Measurements from ENCODE around the gene NOP9. TPM values are rescaled to one million over a fixed set of nuclear protein-coding genes. Genes with fewer than 3 reads are reported as not detected.

Gene NOP9
- total RNA-seq, 4 donors from 2014 or later, result 19.8 to 31.2 (median 21.2) TPM

DNA sequence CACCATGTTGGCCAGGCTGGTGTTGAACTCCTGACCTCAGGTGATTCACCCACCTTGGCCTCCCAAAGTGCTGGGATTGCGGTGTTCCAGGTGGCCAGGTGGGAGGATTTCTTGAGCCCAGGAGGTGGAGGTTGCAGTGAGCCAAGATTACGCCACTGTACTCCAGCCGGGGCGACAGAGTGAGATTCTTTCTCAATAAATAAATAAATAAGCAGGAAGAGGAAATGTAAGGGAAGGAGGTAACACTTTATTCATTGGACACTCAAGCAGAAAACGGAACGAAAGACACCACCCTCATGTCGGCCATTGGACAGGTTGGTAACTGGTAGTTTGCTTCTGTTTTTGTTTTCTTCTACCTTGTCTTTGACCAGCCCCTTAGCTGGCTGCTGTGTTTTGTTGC, 55.4 kb downstream of the NOP9 start:
- Histone ChIP-seq H3K27ac (no peak overlapping the region), H3K9me3 (no peaks in the 10 kb centered on the region), H3K27me3 (no peaks in the 10 kb centered on the region), H3K36me3 (no peaks in the 10 kb centered on the region), H3K4me1 (no peaks in the 10 kb centered on the region), H3K4me3 (no peak overlapping the region)
- WGBS, result 87% methylated on average over 7 of the region's 7 CpGs
- no peak for DNase-seq (ENCODE audit: low spot score in 2 of 2)
- TF ChIP-seq POLR2AphosphoS5 (IDR thresholded peaks at IDR 0.05) (no peak), EP300 (IDR thresholded peaks at IDR 0.05) (no peak), POLR2A (IDR thresholded peaks at IDR 0.05) (no peak)
- TF ChIP-seq, protein P1, sequence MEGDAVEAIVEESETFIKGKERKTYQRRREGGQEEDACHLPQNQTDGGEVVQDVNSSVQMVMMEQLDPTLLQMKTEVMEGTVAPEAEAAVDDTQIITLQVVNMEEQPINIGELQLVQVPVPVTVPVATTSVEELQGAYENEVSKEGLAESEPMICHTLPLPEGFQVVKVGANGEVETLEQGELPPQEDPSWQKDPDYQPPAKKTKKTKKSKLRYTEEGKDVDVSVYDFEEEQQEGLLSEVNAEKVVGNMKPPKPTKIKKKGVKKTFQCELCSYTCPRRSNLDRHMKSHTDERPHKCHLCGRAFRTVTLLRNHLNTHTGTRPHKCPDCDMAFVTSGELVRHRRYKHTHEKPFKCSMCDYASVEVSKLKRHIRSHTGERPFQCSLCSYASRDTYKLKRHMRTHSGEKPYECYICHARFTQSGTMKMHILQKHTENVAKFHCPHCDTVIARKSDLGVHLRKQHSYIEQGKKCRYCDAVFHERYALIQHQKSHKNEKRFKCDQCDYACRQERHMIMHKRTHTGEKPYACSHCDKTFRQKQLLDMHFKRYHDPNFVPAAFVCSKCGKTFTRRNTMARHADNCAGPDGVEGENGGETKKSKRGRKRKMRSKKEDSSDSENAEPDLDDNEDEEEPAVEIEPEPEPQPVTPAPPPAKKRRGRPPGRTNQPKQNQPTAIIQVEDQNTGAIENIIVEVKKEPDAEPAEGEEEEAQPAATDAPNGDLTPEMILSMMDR (IDR thresholded peaks at IDR 0.05), result no peak

DNA sequence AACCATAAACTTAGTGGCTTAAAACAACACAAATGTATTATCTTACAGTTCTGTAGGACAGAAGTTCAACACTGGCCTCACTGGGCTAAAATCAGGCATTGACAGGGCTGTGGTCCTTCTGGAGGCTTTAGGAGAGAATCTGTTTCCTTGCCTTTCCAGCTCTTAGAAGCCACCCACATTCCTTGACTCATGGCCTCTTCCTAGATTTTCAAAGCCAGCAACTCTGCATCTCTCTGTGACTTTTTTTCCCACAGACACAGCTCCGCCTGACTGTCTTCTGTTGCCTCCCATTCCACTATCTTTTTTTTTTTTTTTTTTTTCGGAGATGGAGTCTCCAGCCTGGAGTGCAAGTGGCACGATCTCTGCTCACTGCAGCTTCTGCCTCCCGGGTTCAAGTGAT, 56.6 kb downstream of the NOP9 start:
- H3K27ac ChIP-seq, result no peak overlapping the region
- no peaks in the 10 kb centered on the region for H3K9me3 ChIP-seq
- no peaks in the 10 kb centered on the region for H3K4me1 ChIP-seq
- H3K36me3 ChIP-seq, result no peaks in the 10 kb centered on the region
- no peaks in the 10 kb centered on the region for H3K27me3 ChIP-seq
- no peak overlapping the region for H3K4me3 ChIP-seq
- no peak for DNase-seq (ENCODE audit: low spot score in 2 of 2)
- no peak for TF ChIP-seq POLR2A (IDR thresholded peaks at IDR 0.05)
- TF ChIP-seq EP300 (IDR thresholded peaks at IDR 0.05), result no peak
- no peak for TF ChIP-seq POLR2AphosphoS5 (IDR thresholded peaks at IDR 0.05)
- TF ChIP-seq, protein P1 (IDR thresholded peaks at IDR 0.05), result no peak
- WGBS, result 99% methylated on average over 4 of the region's 4 CpGs

Other genes with a start within 250 kb of the NOP9 start
- 10 to 100 TPM in 1 of 4 donors, 1 to 10 TPM in 3; 5.9 to 11.2 (median 7.7) TPM for gene CARMIL3, start 247.8 kb upstream of the NOP9 start, total RNA-seq
- gene CPNE6, start 228.3 kb upstream of the NOP9 start, total RNA-seq, result not detected
- 10 to 100 TPM in 3 of 4 donors, 1 to 10 TPM in 1; 9.2 to 25.1 (median 14.4) TPM for gene PCK2, start 205.5 kb upstream of the NOP9 start, total RNA-seq
- 10 to 100 TPM; 64.2 to 71.7 (median 68.3) TPM for gene DCAF11, start 185.1 kb upstream of the NOP9 start, total RNA-seq
- 1 to 10 TPM; 2.2 to 2.9 (median 2.3) TPM for gene NRL, start 184.9 kb upstream of the NOP9 start, total RNA-seq
- gene FITM1, start 169.2 kb upstream of the NOP9 start, total RNA-seq, result 1 to 10 TPM in 3 of 4 donors, not detected in 1; 1.7 to 3.4 (median 2.3) TPM
- 100 to 1,000 TPM in 2 of 4 donors, 10 to 100 TPM in 2; 72.3 to 113 (median 91.1) TPM for gene PSME1, start 163.7 kb upstream of the NOP9 start, total RNA-seq
- 10 to 100 TPM; 10.9 to 22.0 (median 14.1) TPM for gene EMC9, start 158.3 kb upstream of the NOP9 start, total RNA-seq
- gene PSME2, start 153.2 kb upstream of the NOP9 start, total RNA-seq, result 10 to 100 TPM; 39.3 to 75.2 (median 47.0) TPM
- gene RNF31, start 152.4 kb upstream of the NOP9 start, total RNA-seq, result 10 to 100 TPM; 62.3 to 97.2 (median 70.6) TPM
- gene IRF9, start 138.6 kb upstream of the NOP9 start, total RNA-seq, result 10 to 100 TPM; 31.1 to 45.2 (median 37.5) TPM
- 10 to 100 TPM in 2 of 4 donors, 1 to 10 TPM in 2; 2.5 to 17.2 (median 10.2) TPM for gene REC8, start 127.8 kb upstream of the NOP9 start, total RNA-seq
- 10 to 100 TPM; 43.0 to 90.5 (median 58.0) TPM for gene IPO4, start 111.0 kb upstream of the NOP9 start, total RNA-seq
- 10 to 100 TPM; 38.1 to 58.3 (median 53.4) TPM for gene TM9SF1, start 104.4 kb upstream of the NOP9 start, total RNA-seq
- not detected for gene TSSK4, start 94.2 kb upstream of the NOP9 start, total RNA-seq
- 10 to 100 TPM; 47.2 to 86.3 (median 63.6) TPM for gene CHMP4A, start 86.4 kb upstream of the NOP9 start, total RNA-seq
- gene MDP1, start 83.8 kb upstream of the NOP9 start, total RNA-seq, result 10 to 100 TPM; 10.9 to 18.2 (median 11.5) TPM
- gene NEDD8, start 67.5 kb upstream of the NOP9 start, total RNA-seq, result 100 to 1,000 TPM in 3 of 4 donors, 10 to 100 TPM in 1; 54.7 to 137 (median 104) TPM
- 10 to 100 TPM; 25.4 to 49.7 (median 47.8) TPM for gene GMPR2, start 66.9 kb upstream of the NOP9 start, total RNA-seq
- 10 to 100 TPM; 43.0 to 61.0 (median 54.3) TPM for gene TINF2, start 57.2 kb upstream of the NOP9 start, total RNA-seq
- gene TGM1, start 36.7 kb upstream of the NOP9 start, total RNA-seq, result 100 to 1,000 TPM; 127 to 144 (median 130) TPM
- gene RABGGTA, start 28.3 kb upstream of the NOP9 start, total RNA-seq, result 10 to 100 TPM; 50.4 to 65.9 (median 53.1) TPM
- gene DHRS1, start 70 bp upstream of the NOP9 start, total RNA-seq, result 100 to 1,000 TPM in 1 of 4 donors, 10 to 100 TPM in 3; 49.0 to 101 (median 82.1) TPM
- gene CIDEB, start 8.1 kb downstream of the NOP9 start, total RNA-seq, result 10 to 100 TPM; 23.4 to 32.7 (median 31.7) TPM
- gene LTB4R2, start 10.3 kb downstream of the NOP9 start, total RNA-seq, result 100 to 1,000 TPM; 131 to 184 (median 156) TPM
- gene LTB4R, start 11.7 kb downstream of the NOP9 start, total RNA-seq, result 100 to 1,000 TPM in 2 of 4 donors, 10 to 100 TPM in 2; 83.1 to 137 (median 117) TPM
- 10 to 100 TPM in 2 of 4 donors, 1 to 10 TPM in 2; 3.9 to 33.2 (median 13.9) TPM for gene ADCY4, start 35.2 kb downstream of the NOP9 start, total RNA-seq
- gene RIPK3, start 40.1 kb downstream of the NOP9 start, total RNA-seq, result 10 to 100 TPM in 2 of 4 donors, 1 to 10 TPM in 2; 6.8 to 13.7 (median 11.1) TPM
- gene NFATC4, start 68.3 kb downstream of the NOP9 start, total RNA-seq, result 10 to 100 TPM; 10.8 to 25.3 (median 12.2) TPM
- gene NYNRIN, start 99.2 kb downstream of the NOP9 start, total RNA-seq, result 10 to 100 TPM; 18.5 to 43.6 (median 29.8) TPM
- 1 to 10 TPM in 1 of 4 donors, under 1 TPM in 2, not detected in 1; 0.30 to 2.6 (median 0.93) TPM for gene CBLN3, start 129.8 kb downstream of the NOP9 start, total RNA-seq
- gene KHNYN, start 130.1 kb downstream of the NOP9 start, total RNA-seq, result 100 to 1,000 TPM in 1 of 4 donors, 10 to 100 TPM in 3; 56.7 to 145 (median 84.3) TPM
- gene SDR39U1, start 142.9 kb downstream of the NOP9 start, total RNA-seq, result 10 to 100 TPM; 30.1 to 82.3 (median 38.6) TPM
- not detected for gene CMA1, start 208.4 kb downstream of the NOP9 start, total RNA-seq

Measured in suprapubic skin (tissue), 4 donors.